Measurements from ENCODE around the gene BAIAP2. TPM values are rescaled to one million over a fixed set of nuclear protein-coding genes. Genes with fewer than 3 reads are reported as not detected.

Gene BAIAP2
- total RNA-seq, 1 donor from 2014 or later: 19.2 TPM

GRCh38 chr17:81049372-81049911 lies 14.5 kb downstream of the BAIAP2 start:
- no peak for FAIRE-seq

GRCh38 chr17:81049973-81050551 lies 15.1 kb downstream of the BAIAP2 start:
- FAIRE-seq: no peak
- no peak for DNase-seq (ENCODE audit: low spot score in 2 of 2)

More at GRCh38 chr17:81049372-81049911, 14.5 kb downstream of the BAIAP2 start:
- no peak for DNase-seq (ENCODE audit: low spot score in 2 of 2)

DNA sequence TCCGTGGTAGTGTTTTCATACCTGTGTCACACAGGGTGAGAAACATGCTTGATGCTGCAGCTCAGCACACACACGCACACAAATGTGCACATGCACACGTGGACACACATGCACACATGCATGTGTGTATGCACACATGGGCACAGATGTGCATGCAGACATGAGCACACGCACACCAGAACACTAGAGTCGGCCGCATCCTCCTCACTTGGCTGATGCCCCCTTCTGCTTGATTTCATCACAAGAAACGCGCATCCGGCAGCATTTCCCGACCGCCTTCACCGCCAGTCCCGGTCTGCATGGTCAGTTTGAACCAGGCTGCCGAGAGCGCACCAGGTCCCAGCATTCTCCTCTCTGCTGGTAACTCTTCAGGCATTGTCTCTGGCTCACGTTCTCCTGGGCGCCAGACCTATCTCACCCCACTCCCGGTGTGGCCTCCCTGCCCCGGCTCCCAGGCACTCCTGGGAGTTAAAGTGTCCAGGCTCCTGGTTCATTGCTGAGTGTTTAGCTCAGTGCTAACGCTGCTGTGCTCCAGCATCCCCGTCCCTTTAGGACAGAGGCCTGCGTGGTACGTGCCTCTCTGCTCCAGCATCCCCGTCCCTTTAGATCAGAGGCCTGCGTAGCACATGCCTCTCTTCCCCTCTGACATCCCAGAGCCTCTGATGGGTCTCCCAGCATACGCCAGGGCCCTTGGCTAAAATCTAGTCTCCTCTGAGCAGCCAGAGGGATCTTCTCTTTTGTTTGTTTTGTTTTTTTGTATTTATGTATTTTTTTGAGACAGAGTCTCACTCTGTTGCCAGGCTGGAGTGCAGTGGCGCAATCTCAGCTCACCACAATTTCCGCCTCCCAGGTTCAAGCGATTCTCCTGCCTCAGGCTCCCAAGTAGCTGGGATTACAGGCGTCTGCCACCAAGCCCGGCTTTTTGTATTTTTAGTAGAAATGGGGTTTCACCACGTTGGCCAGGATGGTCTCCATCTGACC lies 16.0 kb downstream of the BAIAP2 start:
- FAIRE-seq: no peak
- no peak for DNase-seq (ENCODE audit: low spot score in 2 of 2)

- FAIRE-seq (no peak), DNase-seq (ENCODE audit: low spot score in 2 of 2) (no peak)
These were observed 17.4 kb downstream of the BAIAP2 start for GRCh38 chr17:81052199-81052997.

DNA sequence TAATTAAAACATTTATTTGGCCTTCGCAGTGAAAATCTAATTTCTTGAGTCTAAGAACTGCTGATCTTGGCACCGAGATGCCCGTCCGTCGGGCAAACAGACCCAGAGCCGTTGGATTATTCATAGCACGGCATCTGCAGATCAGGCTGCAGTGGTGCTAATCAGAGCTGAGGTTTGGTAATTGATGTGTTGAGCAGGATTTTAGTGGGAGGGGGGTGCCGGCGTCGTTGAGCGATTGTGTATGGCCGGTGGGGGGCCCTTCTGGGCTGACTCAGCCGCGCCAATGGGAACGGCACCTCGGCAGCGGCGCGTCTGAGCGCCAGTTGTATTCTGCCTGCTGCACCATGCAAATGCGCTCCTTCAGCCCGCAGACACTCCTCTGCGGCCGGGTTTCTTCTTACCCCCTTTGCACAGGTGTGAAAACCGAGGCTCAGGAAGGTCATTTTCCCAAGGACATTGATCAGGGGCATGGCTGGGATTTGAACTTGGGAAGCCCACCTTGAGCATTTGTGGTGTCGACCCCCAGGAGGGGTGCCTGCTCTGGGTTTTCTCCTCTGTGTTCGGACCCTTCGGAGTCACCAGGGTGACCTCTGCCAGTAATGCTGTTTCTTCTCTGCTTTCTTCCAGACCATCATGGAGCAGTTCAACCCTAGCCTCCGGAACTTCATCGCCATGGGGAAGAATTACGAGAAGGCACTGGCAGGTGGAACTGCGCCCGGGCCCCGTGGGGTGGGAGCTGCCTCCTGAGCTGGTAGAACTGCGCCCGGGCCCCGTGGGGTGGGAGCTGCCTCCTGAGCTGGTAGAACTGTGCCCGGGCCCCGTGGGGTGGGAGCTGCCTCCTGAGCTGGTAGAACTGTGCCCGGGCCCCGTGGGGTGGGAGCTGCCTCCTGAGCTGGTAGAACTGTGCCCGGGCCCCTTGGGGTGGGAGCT lies 18.4 kb downstream of the BAIAP2 start:
- DNase-seq (ENCODE audit: low spot score in 2 of 2) (peak in 1 of 2 donors; percentile 61), FAIRE-seq (no peak)

DNA sequence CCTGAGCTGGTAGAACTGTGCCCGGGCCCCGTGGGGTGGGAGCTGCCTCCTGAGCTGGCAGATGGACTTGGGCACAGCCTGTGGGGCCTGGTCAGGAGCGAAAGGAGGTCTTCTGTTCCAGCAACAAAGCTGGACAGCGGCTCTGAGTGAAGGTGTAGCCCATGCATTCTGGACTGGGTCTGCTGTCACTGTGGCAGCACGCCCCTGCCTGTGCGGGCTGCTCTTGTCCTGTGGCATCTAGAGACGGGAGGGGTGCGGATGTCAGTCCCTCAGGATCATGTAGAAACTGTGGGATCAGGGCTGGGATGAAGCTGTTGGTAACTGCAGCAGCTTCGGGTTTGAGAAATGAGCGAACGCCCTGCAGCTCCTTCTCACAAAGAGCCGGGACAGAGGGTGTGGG lies 19.4 kb downstream of the BAIAP2 start:
- DNase-seq (ENCODE audit: low spot score in 2 of 2): no peak
- FAIRE-seq: no peak

GRCh38 chr17:81054881-81055370 lies 20.0 kb downstream of the BAIAP2 start:
- DNase-seq (ENCODE audit: low spot score in 2 of 2): no peak
- FAIRE-seq: no peak

GRCh38 chr17:81056312-81056711 lies 21.4 kb downstream of the BAIAP2 start:
- DNase-seq (ENCODE audit: low spot score in 2 of 2) (no peak), FAIRE-seq (no peak)

GRCh38 chr17:81057079-81057730 lies 22.3 kb downstream of the BAIAP2 start:
- FAIRE-seq: no peak

DNA sequence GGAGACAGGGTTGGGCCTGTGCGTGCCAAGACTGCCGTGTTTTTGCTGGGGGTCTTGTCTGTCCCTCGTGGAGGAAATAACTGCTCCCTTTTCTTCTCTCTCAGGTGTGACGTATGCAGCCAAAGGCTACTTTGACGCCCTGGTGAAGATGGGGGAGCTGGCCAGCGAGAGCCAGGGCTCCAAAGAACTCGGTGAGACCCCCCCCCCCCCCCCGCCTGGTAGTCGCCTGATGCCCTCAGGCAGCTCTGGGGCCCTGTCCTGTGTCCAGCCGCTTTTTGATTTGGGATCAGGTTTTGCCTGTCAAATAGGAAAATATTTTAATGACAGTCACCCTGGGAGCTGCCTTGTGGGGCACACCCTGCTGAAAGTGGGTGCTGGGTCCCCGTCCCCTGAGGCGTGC lies 22.8 kb downstream of the BAIAP2 start:
- no peak for FAIRE-seq

More at GRCh38 chr17:81057079-81057730, 22.3 kb downstream of the BAIAP2 start:
- DNase-seq (ENCODE audit: low spot score in 2 of 2): no peak

GRCh38 chr17:81058263-81058871 lies 23.4 kb downstream of the BAIAP2 start:
- DNase-seq (ENCODE audit: low spot score in 2 of 2) (no peak), FAIRE-seq (no peak)

More for the DNA sequence above, 22.8 kb downstream of the BAIAP2 start:
- no peak for DNase-seq (ENCODE audit: low spot score in 2 of 2)

GRCh38 chr17:81059026-81059425 lies 24.1 kb downstream of the BAIAP2 start:
- FAIRE-seq (no peak), DNase-seq (ENCODE audit: low spot score in 2 of 2) (no peak)

DNA sequence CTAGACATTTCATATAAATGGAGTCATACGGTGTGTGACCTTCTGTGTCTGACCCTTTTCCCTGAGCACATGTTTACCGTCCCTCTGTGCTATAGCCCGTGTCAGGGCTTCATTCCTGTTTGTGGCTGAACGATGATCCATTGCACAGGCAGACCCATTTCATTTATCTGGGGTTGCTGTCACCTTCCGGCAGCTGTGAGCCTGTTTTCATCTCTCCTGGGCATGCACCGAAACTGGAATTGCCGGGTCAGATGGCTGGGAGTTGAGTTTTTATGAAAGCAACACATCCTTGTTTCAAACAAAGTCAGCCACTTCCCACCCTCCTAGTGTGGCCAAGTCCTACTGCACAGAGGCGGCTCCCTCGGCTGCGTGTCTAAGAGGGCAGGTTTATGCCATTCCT lies 25.5 kb downstream of the BAIAP2 start:
- DNase-seq (ENCODE audit: low spot score in 2 of 2): no peak
- FAIRE-seq: no peak

- FAIRE-seq: no peak
- DNase-seq (ENCODE audit: low spot score in 2 of 2): no peak
These were observed 26.2 kb downstream of the BAIAP2 start for GRCh38 chr17:81061027-81061735.

- no peak for FAIRE-seq
These were observed 27.2 kb downstream of the BAIAP2 start for GRCh38 chr17:81062014-81062780.

DNA sequence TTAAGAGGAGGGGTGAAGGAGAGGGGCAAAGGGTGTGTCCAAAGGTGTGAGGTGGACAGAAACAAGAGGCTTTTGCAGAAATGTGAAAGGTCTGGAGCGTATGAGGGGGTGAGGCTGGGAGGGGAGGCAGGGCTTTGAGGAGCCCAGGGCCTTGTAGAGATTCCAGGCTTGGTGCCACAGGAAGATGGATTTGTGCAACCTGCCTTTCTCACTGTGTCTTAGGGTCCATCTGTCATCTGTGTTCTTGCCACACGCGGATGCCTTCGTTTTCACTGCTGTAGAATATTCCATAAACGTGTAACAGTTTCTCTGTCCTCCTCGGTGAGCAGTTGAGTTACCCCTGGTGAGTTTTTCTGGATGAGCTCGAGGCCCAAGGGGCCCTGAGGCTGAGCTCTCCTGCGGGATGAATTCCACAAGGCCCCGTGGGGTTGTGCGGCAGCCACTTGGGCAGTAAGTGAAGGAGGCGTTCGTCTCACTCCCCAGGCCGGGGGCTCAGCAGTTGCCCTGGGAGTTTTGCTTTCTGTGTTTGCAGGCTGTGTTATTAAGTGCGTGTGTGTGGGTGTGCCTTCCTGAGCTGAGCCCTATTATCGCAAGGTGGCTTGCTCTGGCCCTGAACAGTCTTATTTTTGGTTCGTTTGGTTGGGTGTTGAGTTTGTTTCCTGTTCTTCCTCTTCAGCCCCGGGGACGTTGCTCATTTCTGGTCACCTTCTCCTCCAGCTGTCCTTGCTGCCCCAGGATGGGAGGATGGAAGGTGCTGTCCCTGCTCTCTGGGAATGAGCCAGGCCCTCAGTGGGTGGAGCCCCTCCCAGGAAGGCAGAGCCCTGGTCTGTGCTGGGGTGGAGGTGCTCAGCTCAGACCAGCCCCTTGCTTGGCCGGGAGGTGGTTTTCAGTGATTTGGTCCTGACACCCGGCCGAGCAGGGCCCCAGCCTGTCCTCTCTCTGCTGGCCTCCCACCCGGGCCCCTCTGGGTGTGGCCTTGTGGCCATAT lies 28.4 kb downstream of the BAIAP2 start:
- FAIRE-seq: no peak

More at GRCh38 chr17:81062014-81062780, 27.2 kb downstream of the BAIAP2 start:
- DNase-seq (ENCODE audit: low spot score in 2 of 2): no peak

More for the DNA sequence above, 28.4 kb downstream of the BAIAP2 start:
- DNase-seq (ENCODE audit: low spot score in 2 of 2): no peak

All from frontal cortex (tissue), 4 donors.